GM06990 (cell line): ENCODE measurements around the gene PTPN7.
"Not testable (repeated sequence)": the region's sequence is repeated elsewhere in the genome, so short reads cannot be mapped to it uniquely, and the experiment has no call there.

Experiments used
- DNase-seq: peaks from one replicate; pipeline ENCODE4 v3.0.0-alpha.2; 2011; ENCODE audit not compliant: insufficient read length; ENCODE audit errors: extremely low read depth
- H3K27me3 ChIP-seq: replicated peaks from 2 replicates; pipeline ENCODE4 v1.6.0; 2011; ENCODE audit warnings: low read length; ENCODE audit not compliant: control insufficient read depth, insufficient read depth
- H3K36me3 ChIP-seq: 2 replicates; pipeline ENCODE4 v1.5.1; 2011; ENCODE audit warnings: low read length; ENCODE audit not compliant: control insufficient read depth, insufficient read depth
- H3K4me3 ChIP-seq: replicated peaks from 2 replicates; pipeline ENCODE4 v1.5.1; 2011; ENCODE audit warnings: low read depth, mild to moderate bottlenecking, control low read depth, low read length
- TF ChIP-seq, protein P1 (sequence below): IDR thresholded peaks from 2 replicates; pipeline ENCODE4 v1.5.1; 2011; ENCODE audit warnings: low read length, control low read depth, mild to moderate bottlenecking, inconsistent platforms; ENCODE audit not compliant: insufficient read depth, poor library complexity, severe bottlenecking

Gene PTPN7

DNA sequence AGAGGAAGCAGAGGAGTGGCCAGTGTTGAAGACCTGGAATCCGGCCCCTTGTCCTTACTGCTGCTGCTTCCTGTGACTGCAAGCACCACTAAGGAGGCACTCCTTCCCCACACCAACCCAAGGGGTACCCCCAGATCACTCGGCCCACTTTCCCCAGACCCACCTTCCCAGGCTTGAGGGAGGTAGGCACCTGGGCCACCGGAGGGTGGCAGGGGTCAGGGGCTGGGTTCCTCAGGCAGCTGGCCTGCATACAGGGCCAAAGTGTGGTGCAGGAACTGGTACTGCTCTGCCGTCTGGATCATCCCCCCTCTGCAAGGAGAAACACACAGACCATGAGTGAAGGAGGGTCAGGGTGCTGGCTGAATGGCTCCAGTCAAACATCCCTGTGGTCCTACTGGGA, 12.0 kb downstream of the PTPN7 start:
- DNase-seq, result no peak
- no peaks in the 10 kb centered on the region for H3K27me3 ChIP-seq
- H3K4me3 ChIP-seq, result no peak overlapping the region
- peaks cover 35% of the 10 kb centered on the region for H3K36me3 ChIP-seq
- TF ChIP-seq, protein P1, sequence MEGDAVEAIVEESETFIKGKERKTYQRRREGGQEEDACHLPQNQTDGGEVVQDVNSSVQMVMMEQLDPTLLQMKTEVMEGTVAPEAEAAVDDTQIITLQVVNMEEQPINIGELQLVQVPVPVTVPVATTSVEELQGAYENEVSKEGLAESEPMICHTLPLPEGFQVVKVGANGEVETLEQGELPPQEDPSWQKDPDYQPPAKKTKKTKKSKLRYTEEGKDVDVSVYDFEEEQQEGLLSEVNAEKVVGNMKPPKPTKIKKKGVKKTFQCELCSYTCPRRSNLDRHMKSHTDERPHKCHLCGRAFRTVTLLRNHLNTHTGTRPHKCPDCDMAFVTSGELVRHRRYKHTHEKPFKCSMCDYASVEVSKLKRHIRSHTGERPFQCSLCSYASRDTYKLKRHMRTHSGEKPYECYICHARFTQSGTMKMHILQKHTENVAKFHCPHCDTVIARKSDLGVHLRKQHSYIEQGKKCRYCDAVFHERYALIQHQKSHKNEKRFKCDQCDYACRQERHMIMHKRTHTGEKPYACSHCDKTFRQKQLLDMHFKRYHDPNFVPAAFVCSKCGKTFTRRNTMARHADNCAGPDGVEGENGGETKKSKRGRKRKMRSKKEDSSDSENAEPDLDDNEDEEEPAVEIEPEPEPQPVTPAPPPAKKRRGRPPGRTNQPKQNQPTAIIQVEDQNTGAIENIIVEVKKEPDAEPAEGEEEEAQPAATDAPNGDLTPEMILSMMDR, result no peak

DNA sequence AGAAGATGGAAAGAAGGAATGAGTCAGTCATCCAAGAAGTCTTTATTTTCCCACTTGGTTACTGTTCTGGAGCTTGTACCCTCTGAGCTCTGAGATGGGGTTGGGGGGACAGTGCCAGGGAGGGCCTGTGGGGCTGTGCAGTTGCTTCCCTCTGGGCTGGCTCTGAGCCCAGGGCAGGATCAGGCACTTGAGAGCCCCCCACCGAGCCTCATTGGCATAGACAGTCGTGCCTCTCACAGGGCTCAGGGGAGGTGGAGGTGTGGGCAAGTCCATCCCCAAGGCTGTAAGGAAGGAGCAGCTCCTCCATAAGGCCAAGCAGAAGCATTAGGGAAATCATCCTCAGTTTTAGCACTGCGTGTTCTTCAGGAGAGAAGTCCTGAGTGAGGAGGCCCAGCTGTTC, 13.4 kb downstream of the PTPN7 start:
- H3K4me3 ChIP-seq, result no peak overlapping the region
- no peaks in the 10 kb centered on the region for H3K27me3 ChIP-seq
- H3K36me3 ChIP-seq, result peaks cover 30% of the 10 kb centered on the region
- TF ChIP-seq, protein P1, result no peak
- DNase-seq, result no peak

DNA sequence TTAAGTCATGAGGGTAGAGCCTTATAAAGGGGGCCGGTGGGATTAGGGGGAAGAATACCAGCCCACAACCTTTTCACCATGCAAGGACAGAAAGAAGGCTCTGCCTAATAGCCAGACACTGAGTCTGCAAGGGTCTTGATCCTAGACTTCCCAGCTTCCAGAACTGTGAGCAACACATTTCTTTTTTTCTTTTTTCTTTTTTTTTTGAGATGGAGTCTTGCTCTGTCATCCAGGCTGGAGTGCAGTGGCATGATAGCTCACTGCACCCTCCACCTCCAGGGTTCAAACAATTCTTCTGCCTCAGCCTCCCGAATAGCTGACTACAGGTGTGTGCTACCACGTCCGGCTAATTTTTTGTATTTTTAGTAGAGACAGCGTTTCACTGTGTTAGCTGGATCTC, 14.1 kb downstream of the PTPN7 start:
- Histone ChIP-seq H3K27me3 (no peaks in the 10 kb centered on the region), H3K4me3 (no peak overlapping the region), H3K36me3 (peaks cover 30% of the 10 kb centered on the region)
- DNase-seq, result no peak
- TF ChIP-seq, protein P1, result no peak

DNA sequence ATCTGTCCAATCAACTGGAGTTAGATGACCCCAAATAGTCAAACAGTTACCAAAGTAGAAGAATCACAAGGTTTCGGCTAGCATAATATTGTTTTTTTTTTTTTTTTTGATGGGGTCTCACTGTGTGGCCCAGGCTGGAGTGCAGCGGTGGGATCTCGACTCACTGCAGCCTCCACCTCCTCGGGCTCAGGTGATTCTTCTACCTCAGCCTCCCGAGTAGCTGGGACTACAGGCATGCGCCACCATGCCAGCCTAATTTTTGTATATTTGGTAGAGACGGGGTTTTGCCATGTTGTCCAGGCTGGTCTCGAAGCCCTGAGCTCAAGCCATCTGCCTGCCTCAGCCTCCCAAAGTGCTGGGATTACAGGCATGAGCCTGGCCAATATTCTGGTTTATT, 14.7 kb downstream of the PTPN7 start:
- not testable (repeated sequence) for H3K27me3 ChIP-seq, H3K4me3 ChIP-seq, DNase-seq
- H3K36me3 ChIP-seq, result peaks cover 25% of the 10 kb centered on the region

DNA sequence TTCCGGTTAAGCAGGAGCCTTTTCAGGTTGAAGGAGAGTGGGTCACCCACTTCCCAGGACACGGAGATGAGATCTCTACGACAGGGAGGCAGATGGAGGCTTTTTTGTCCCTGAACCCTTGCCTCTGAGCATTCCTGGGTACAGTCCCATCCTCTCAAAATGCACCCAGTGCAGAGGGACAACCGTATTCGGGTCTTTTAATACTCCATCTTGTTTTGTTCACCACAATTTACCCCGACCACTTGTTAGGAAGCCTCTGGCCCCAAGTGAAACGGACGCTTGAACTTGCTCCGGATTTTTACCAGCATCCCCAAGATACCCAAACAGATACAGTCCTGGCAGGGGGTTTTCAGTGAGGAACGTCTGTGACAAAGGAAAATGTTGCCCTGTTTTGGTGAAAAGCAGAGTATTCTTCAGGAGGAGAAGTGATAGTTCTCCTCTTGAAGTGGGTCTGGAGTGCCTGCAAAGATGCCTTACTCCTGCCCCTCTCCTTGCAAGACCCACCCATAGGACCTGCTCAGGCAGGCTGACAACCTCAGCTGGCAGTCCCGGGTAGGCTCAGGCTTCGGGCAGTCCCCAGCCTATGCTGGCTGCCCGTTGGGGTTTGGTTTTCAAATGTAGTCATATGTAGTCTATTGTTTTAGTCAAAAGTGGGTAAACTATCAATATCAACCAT, 15.2 kb downstream of the PTPN7 start:
- peak; percentile 44 for DNase-seq
- Histone ChIP-seq H3K4me3 (peak overlapping the region; percentile 93), H3K36me3 (peaks cover 20% of the 10 kb centered on the region), H3K27me3 (no peaks in the 10 kb centered on the region)
- TF ChIP-seq, protein P1, result no peak

DNA sequence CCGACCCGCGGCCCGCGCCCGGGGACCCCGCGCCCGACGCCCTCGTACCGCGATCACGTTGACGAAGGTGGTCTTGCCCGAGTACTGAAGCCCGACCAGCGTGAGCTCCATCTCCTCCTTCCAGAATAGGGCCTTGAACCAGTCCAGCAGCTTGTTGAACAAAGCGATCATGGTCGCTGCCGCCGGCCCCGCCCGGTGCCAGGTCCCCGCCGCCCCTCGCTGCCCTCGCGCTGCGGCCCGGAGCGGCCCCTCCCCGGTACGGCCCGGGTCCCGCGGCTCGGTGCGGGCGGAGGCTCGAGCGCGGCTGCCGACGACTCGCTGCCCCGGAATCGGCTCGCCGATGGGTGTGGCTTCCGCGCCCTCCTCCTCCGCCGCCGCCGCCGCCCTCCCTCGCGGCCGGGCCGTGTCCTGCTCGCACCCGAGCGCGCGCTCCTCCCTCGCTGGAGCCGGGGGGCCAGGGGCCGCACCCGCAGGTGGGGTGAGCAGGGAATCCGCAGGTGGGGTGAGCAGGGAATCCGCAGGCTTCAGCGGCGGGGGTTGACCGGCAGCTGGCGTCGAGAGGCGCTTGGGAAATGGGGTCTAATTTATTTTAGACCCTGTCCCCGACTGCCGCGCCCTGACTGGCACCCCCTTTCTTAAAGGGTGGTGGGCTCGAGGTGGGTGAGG, 15.9 kb downstream of the PTPN7 start, which contains the start of gene ARL8A:
Gene ARL8A (minus strand): TSS at position 336 of the 666 bp plus-strand sequence. CDS start 165 bp downstream, at position 171.
- TF ChIP-seq, protein P1, result no peak
- H3K4me3 ChIP-seq, result peak within 1 kb of the TSS; percentile 93
- no peaks in the 10 kb centered on the region for H3K27me3 ChIP-seq
- peaks cover 17% of the 10 kb centered on the region for H3K36me3 ChIP-seq
- DNase-seq, result peak; percentile 66
